AG04449 (cell line): ENCODE measurements around the gene EPC1.

Experiments
- CTCF ChIA-PET: fragments of 350-600 bp; formaldehyde crosslinking; extraction: SDS; loops from one replicate; lab custom pipeline; 2021; ENCODE audit warnings: antibody characterized with exemption; lab: Yijun Ruan, JAX
- POLR2A ChIA-PET: fragments of 400-600, 350-600 bp; formaldehyde crosslinking; extraction: SDS; loops from one replicate; lab custom pipeline; 2020; ENCODE audit warnings: antibody characterized with exemption, inconsistent platforms; lab: Yijun Ruan, JAX
- DNase-seq: peaks from one replicate; pipeline ENCODE4 v3.0.0-alpha.2; 2010; ENCODE audit warnings: low read depth, low spot score
- H3K4me3 ChIP-seq: 2 replicates; pipeline ENCODE4 v1.5.1; 2011; ENCODE audit warnings: low read depth, mild to moderate bottlenecking, control low read depth, low read length
- CTCF ChIP-seq: IDR thresholded peaks from one replicate; pipeline ENCODE4 v1.5.1; 2011; ENCODE audit warnings: mild to moderate bottlenecking, moderate library complexity, low read length, control low read depth, inconsistent platforms; ENCODE audit not compliant: insufficient read depth; ENCODE audit errors: missing control alignments

Gene EPC1

DNA sequence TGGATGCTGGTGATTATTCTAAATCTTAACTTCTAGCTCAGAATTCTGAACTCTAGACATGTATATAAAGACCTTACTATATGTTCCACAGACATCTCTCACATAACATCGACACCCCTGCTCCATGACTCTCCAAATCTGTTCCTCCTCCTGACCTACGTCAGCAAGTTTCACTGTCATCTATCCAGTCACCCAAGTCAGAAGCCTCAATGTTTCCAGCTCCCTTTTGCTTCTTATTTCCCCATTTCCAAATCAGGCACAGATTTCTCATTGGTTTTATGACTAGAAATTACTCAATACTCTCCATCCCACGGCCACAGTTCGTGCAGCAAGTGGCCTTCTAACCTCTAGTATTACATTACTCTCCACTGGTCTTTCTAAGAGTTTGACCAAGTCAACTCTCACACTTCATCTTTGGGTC lies 28.5 kb downstream of the EPC1 start:
- no peak for DNase-seq
- ChIA-PET CTCF (no interaction called here), POLR2A (no interaction called here)
- no peak overlapping the region for H3K4me3 ChIP-seq
- TF ChIP-seq CTCF: no peak

DNA sequence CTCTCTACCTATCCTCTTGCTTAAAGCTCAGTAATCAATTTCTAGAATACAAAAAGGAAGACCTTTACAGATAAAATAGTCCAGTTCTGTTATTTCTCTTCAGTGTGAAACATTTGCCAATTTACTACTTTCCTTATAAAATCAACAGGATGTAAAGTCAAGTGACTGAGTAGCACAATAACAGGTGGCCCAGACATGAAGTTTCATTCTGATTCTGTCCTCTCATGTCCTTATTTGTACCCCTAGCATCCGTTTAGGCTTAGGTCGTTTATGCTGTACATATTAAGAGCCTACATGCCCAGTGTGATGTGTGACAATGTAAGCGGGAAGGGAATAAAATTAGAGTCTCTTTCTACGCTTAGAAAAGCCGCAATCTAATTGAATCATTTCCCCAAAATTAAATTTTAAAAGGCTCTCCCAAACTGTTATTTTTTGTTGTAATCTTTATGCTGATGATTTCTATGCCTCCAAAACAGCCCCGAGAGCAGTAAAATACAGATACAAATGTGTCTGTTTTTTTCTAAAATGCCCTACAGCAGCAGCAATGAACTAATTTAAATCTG lies 29.1 kb downstream of the EPC1 start:
- no peak for DNase-seq
- TF ChIP-seq CTCF: no peak
- no peak overlapping the region for H3K4me3 ChIP-seq
- ChIA-PET POLR2A (no interaction called here), CTCF (interaction anchor here (1.0 kb wide), 1 partner anchor 28 kb away, joined by 3 read pairs; no protein-coding TSS in a partner anchor)

DNA sequence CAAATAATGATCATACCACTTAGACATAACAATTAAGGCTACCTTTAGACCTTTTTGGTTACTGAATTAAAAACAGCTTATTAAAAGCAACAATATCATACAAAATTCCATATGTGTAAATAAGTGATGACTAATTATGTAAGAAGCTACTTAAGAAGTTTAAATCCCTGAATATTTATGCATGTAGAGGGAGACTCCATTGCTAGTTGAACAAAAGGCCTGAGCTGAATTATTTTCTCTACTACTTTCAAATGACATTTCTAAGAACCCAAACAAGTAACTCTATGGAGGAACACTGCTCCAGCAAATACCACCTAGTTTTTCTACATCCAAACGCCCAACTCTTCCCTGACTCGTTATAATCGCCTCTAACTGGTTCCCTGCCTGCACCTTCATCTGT lies 31.5 kb downstream of the EPC1 start:
- TF ChIP-seq CTCF: no peak
- no peak for DNase-seq
- no peak overlapping the region for H3K4me3 ChIP-seq
- ChIA-PET POLR2A (interaction anchor here (0.6 kb wide), 1 partner anchor 54 kb away, joined by 3 read pairs; no protein-coding TSS in a partner anchor), CTCF (interaction anchor here (1.2 to 2.3 kb wide), 4 partner anchors 8 to 59 kb away, joined by 3 to 12 read pairs (median 4); no protein-coding TSS in a partner anchor)

DNA sequence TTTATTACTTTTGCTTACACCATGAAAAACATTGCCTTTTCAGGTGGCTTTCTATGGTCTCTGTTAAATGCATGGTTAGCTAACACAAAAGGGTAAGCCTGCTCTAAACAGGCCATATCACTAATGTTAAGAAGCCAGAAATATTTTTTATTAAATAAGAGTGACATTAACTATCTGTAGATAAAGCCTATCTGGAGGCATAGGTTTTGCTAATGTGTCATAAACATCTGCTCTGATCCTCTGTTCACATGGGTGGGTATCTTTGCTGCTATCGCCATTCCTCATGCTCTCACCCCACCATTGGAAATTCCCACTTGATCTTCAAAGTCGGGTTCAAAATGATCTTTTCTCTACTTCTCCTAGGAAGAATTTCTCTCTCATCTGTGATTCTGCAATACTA lies 32.4 kb downstream of the EPC1 start:
- DNase-seq: no peak
- no peak overlapping the region for H3K4me3 ChIP-seq
- ChIA-PET POLR2A (interaction anchor here (0.6 kb wide), 1 partner anchor 53 kb away, joined by 3 read pairs; no protein-coding TSS in a partner anchor), CTCF (interaction anchor here (1.2 to 2.3 kb wide), 5 partner anchors 9 to 58 kb away, joined by 3 to 12 read pairs (median 4); no protein-coding TSS in a partner anchor)
- no peak for TF ChIP-seq CTCF

GRCh38 chr10:32308027-32308603 lies 38.8 kb downstream of the EPC1 start:
- H3K4me3 ChIP-seq: no peak overlapping the region
- CTCF ChIA-PET: no interaction called here
- TF ChIP-seq CTCF: no peak
- POLR2A ChIA-PET: interaction anchor here (0.6 kb wide), 1 partner anchor 19 kb away, joined by 3 read pairs; no protein-coding TSS in a partner anchor
- DNase-seq: no peak

GRCh38 chr10:32307609-32308008 lies 39.3 kb downstream of the EPC1 start:
- CTCF ChIA-PET: no interaction called here
- TF ChIP-seq CTCF: no peak
- POLR2A ChIA-PET: interaction anchor here (0.6 kb wide), 1 partner anchor 19 kb away, joined by 3 read pairs; no protein-coding TSS in a partner anchor
- no peak overlapping the region for H3K4me3 ChIP-seq
- DNase-seq: no peak
